ENCODE data around the gene RAPGEF1. TPM values are rescaled to one million over a fixed set of nuclear protein-coding genes. Genes with fewer than 3 reads are reported as not detected.
A peak's percentile ranks its signal among the peaks of the same experiment; 100 is the strongest.

The RAPGEF1 gene
- polyA plus RNA-seq, 1 donor from 2014 or later: 23.6 TPM

GRCh38 chr9:131787838-131788237 lies 48.0 kb upstream of the RAPGEF1 start:
- H3K9me2 ChIP-seq (ENCODE audit: insufficient read depth, low read length): no peaks in the 10 kb centered on the region

GRCh38 chr9:131784748-131785501 lies 45.0 kb upstream of the RAPGEF1 start:
- TF ChIP-seq REST (IDR thresholded peaks at IDR 0.05; ENCODE audit: borderline replicate concordance): no peak
- TF ChIP-seq POLR2AphosphoS5 (IDR thresholded peaks at IDR 0.05): peak; percentile 67
- peak; percentile 87 for TF ChIP-seq EP300 (conservative IDR thresholded peaks at IDR 0.05; ENCODE audit: poor library complexity, severe bottlenecking)
- TF ChIP-seq RAD21 (conservative IDR thresholded peaks at IDR 0.05): peak; percentile 46
- H3K9me2 ChIP-seq (ENCODE audit: insufficient read depth, low read length): no peaks in the 10 kb centered on the region
- H3K27me3 ChIP-seq (ENCODE audit: insufficient read depth, low read depth, low read length): no peaks in the 10 kb centered on the region
- no peak overlapping the region for H2AFZ ChIP-seq (ENCODE audit: low read depth, low read length)
- no peaks in the 10 kb centered on the region for H3F3A ChIP-seq (ENCODE audit: insufficient read depth, low read length, poor library complexity, severe bottlenecking)
- H3K4me2 ChIP-seq (ENCODE audit: low read length): no peak overlapping the region
- peaks cover 6% of the 10 kb centered on the region for H3K9me3 ChIP-seq (ENCODE audit: low read length)
- H3K79me2 ChIP-seq (replicated peaks; ENCODE audit: insufficient read depth, low read length): no peaks in the 10 kb centered on the region
- no peaks in the 10 kb centered on the region for H4K20me1 ChIP-seq (ENCODE audit: insufficient read depth)
- H3K4me3 ChIP-seq (ENCODE audit: low read length): peak overlapping the region; percentile 46
- H3K9ac ChIP-seq (ENCODE audit: low read length): peak overlapping the region; percentile 42
- H3K36me3 ChIP-seq (ENCODE audit: insufficient read depth, low read length): no peaks in the 10 kb centered on the region
- peak overlapping the region; percentile 66 for H3K27ac ChIP-seq (ENCODE audit: low read length)

More at GRCh38 chr9:131787838-131788237, 48.0 kb upstream of the RAPGEF1 start:
- Histone ChIP-seq H3K79me2 (replicated peaks; ENCODE audit: insufficient read depth, low read length) (no peaks in the 10 kb centered on the region), H3K36me3 (ENCODE audit: insufficient read depth, low read length) (no peaks in the 10 kb centered on the region), H3K27me3 (ENCODE audit: insufficient read depth, low read depth, low read length) (no peaks in the 10 kb centered on the region), H3K4me3 (ENCODE audit: low read length) (no peak overlapping the region), H3K4me2 (ENCODE audit: low read length) (no peak overlapping the region), H3K9me3 (ENCODE audit: low read length) (peaks cover 5% of the 10 kb centered on the region), H4K20me1 (ENCODE audit: insufficient read depth) (no peaks in the 10 kb centered on the region), H2AFZ (ENCODE audit: low read depth, low read length) (no peak overlapping the region), H3K9ac (ENCODE audit: low read length) (no peak overlapping the region), H3K27ac (ENCODE audit: low read length) (no peak overlapping the region), H3F3A (ENCODE audit: insufficient read depth, low read length, poor library complexity, severe bottlenecking) (no peaks in the 10 kb centered on the region)
- no peak for TF ChIP-seq POLR2AphosphoS5 (IDR thresholded peaks at IDR 0.05)
- no peak for TF ChIP-seq EZH2 (IDR thresholded peaks at IDR 0.05; ENCODE audit: borderline replicate concordance, insufficient read depth, low read length, poor library complexity, severe bottlenecking)
- no peak for TF ChIP-seq REST (IDR thresholded peaks at IDR 0.05; ENCODE audit: borderline replicate concordance)
- no peak for TF ChIP-seq EP300 (conservative IDR thresholded peaks at IDR 0.05; ENCODE audit: poor library complexity, severe bottlenecking)
- TF ChIP-seq RAD21 (conservative IDR thresholded peaks at IDR 0.05): no peak
